HepG2 (cell line): ENCODE results near the gene AKT2. TPM values are rescaled to one million over a fixed set of nuclear protein-coding genes. Genes with fewer than 3 reads are reported as not detected.

Experiments
- MIXL1 ChIP-seq: IDR thresholded peaks from 2 replicates; pipeline ENCODE4 v1.6.1; 2016
- MLLT10 ChIP-seq: sonication (generic); formaldehyde crosslinking; IDR thresholded peaks from 2 replicates; pipeline ENCODE4 v1.4.0; 2020; ENCODE audit warnings: missing genetic modification reagents
- MYNN ChIP-seq: sonication (generic); formaldehyde crosslinking; IDR thresholded peaks from 2 replicates; pipeline ENCODE4 v1.4.0; 2020; ENCODE audit warnings: mild to moderate bottlenecking, low read depth, missing genetic modification reagents
- NR1H2 ChIP-seq: sonication (generic); formaldehyde crosslinking; IDR thresholded peaks from 2 replicates; pipeline ENCODE4 v1.8.1; 2022; ENCODE audit warnings: low read depth, missing genetic modification reagents, borderline replicate concordance
- PAX8 ChIP-seq: sonication (generic); formaldehyde crosslinking; IDR thresholded peaks from 2 replicates; pipeline ENCODE4 v1.8.0; 2022; ENCODE audit warnings: mild to moderate bottlenecking, missing genetic modification reagents, borderline replicate concordance
- RBAK ChIP-seq: sonication (generic); formaldehyde crosslinking; IDR thresholded peaks from 2 replicates; pipeline ENCODE4 v1.5.1; 2020; ENCODE audit warnings: mild to moderate bottlenecking, missing genetic modification reagents
- SALL2 ChIP-seq: sonication (generic); formaldehyde crosslinking; IDR thresholded peaks from 2 replicates; pipeline ENCODE4 v1.8.1; 2023; ENCODE audit warnings: mild to moderate bottlenecking, missing genetic modification reagents, inconsistent platforms
- ZNF256 ChIP-seq: sonication (generic); formaldehyde crosslinking; conservative IDR thresholded peaks from 2 replicates; pipeline ENCODE4 v1.4.0; 2020; ENCODE audit warnings: missing genetic modification reagents
- ZNF33A ChIP-seq: sonication (generic); formaldehyde crosslinking; IDR thresholded peaks from 2 replicates; pipeline ENCODE4 v1.5.1; 2020; ENCODE audit warnings: missing genetic modification reagents, mild to moderate bottlenecking, moderate library complexity, borderline replicate concordance
- polyA plus RNA-seq, 8 experiments: library from polyadenylated mRNA; depleted of rRNA in 3 of 8; stranded (reverse) in 7 of 8; unstranded in 1 of 8; fragments of >200 nt; fragmentation: Illumina TruSeq in 4 of 8; extraction: Trizol in 4 of 8; gene quantifications; 2 replicates each; pipeline versions ENCODE4 v1.2.1 to v1.2.3, GENCODE V29; 2011 to 2016; ENCODE audit warnings: low read depth in 4 of 8, missing spikeins in 1 of 8, mixed read lengths in 1 of 8; ENCODE audit not compliant: insufficient read depth in 1 of 8
- total RNA-seq, 5 experiments: library from RNA; depleted of rRNA; stranded (reverse); fragments of >200 nt; fragmentation: Illumina TruSeq; extraction: Trizol; gene quantifications; 2 replicates each; pipeline ENCODE4 v1.2.3, GENCODE V29; 2016; ENCODE audit warnings: low read depth in 1 of 5
- TF ChIP-seq, protein P1 (sequence below): sonication (generic); formaldehyde crosslinking; IDR thresholded peaks from 2 replicates; pipeline ENCODE4 v1.5.1; 2020; ENCODE audit warnings: missing genetic modification reagents, mild to moderate bottlenecking, borderline replicate concordance
- TF ChIP-seq, protein P2 (sequence below): sonication (generic); formaldehyde crosslinking; IDR thresholded peaks from 2 replicates; pipeline ENCODE4 v1.4.0; 2020; ENCODE audit warnings: mild to moderate bottlenecking, missing genetic modification reagents, borderline replicate concordance
- TF ChIP-seq, protein P3 (sequence below): sonication (generic); formaldehyde crosslinking; IDR thresholded peaks from 2 replicates; pipeline ENCODE4 v1.9.0; 2021; ENCODE audit warnings: missing genetic modification reagents, mild to moderate bottlenecking, borderline replicate concordance
- TF ChIP-seq, protein P4 (sequence below): sonication (generic); formaldehyde crosslinking; IDR thresholded peaks from 2 replicates; pipeline ENCODE4 v1.4.0; 2020; ENCODE audit warnings: missing genetic modification reagents, mild to moderate bottlenecking, borderline replicate concordance
- TF ChIP-seq, protein P5 (sequence below): IDR thresholded peaks from 2 replicates; pipeline ENCODE4 v1.6.1; 2016; ENCODE audit warnings: missing compliant biosample characterization, missing genetic modification reagents, borderline replicate concordance
- TF ChIP-seq, protein P6 (sequence below): sonication (generic); formaldehyde crosslinking; IDR thresholded peaks from 2 replicates; pipeline ENCODE4 v1.5.1; 2020; ENCODE audit warnings: missing genetic modification reagents, mild to moderate bottlenecking, borderline replicate concordance

Gene AKT2
- total and polyA plus RNA-seq, 2 of the 13 experiments (the other 11 are each of a cell fraction or from before 2014, with no cell fraction given) = 82.1 to 173 TPM

DNA sequence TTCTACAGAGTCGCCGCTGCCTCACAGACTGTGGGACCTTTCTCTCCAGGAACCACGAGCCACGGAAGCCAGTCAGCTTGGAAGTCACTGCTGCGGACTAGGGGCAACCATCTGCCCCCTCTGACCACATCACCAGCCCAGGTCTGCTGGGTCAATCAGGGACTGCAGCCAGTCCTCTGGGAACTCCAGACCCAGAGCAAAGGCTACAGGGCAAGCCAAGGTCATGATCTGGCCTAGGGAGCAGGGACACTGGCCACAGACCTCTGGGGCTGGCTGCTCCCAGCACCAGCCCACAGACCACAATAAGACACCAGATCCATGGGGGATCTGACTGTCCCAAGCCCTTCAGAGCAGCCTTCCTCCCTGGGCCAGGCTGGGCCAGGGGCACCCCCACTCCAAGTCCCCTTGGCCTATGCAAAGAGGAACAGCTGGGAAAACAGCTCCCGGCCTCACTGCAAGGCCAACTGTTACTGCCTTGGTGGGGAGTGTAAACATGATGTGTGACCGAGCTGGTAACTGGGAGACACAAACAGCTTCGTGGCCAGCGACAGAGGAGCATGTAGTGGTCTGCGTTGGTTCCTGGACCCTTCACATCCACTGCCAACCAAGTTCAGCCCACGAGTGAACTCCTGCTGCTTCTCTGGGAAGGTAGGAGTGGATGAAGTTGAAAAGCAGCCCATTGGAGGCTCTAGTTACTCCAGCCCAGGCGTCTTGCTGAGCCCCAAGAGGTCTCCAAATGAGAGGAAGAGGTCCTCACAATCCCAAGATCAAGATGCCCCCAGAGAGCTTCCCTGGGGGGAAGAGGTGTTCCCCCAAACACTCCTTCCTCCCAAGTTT, 1.5 kb downstream of the AKT2 start (continued):
- TF ChIP-seq, protein P1, sequence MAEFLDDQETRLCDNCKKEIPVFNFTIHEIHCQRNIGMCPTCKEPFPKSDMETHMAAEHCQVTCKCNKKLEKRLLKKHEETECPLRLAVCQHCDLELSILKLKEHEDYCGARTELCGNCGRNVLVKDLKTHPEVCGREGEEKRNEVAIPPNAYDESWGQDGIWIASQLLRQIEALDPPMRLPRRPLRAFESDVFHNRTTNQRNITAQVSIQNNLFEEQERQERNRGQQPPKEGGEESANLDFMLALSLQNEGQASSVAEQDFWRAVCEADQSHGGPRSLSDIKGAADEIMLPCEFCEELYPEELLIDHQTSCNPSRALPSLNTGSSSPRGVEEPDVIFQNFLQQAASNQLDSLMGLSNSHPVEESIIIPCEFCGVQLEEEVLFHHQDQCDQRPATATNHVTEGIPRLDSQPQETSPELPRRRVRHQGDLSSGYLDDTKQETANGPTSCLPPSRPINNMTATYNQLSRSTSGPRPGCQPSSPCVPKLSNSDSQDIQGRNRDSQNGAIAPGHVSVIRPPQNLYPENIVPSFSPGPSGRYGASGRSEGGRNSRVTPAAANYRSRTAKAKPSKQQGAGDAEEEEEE (CRISPR knock-in tag) = peak; percentile 30; the same call in 1 of the 2 replicates
- TF ChIP-seq, protein P2, sequence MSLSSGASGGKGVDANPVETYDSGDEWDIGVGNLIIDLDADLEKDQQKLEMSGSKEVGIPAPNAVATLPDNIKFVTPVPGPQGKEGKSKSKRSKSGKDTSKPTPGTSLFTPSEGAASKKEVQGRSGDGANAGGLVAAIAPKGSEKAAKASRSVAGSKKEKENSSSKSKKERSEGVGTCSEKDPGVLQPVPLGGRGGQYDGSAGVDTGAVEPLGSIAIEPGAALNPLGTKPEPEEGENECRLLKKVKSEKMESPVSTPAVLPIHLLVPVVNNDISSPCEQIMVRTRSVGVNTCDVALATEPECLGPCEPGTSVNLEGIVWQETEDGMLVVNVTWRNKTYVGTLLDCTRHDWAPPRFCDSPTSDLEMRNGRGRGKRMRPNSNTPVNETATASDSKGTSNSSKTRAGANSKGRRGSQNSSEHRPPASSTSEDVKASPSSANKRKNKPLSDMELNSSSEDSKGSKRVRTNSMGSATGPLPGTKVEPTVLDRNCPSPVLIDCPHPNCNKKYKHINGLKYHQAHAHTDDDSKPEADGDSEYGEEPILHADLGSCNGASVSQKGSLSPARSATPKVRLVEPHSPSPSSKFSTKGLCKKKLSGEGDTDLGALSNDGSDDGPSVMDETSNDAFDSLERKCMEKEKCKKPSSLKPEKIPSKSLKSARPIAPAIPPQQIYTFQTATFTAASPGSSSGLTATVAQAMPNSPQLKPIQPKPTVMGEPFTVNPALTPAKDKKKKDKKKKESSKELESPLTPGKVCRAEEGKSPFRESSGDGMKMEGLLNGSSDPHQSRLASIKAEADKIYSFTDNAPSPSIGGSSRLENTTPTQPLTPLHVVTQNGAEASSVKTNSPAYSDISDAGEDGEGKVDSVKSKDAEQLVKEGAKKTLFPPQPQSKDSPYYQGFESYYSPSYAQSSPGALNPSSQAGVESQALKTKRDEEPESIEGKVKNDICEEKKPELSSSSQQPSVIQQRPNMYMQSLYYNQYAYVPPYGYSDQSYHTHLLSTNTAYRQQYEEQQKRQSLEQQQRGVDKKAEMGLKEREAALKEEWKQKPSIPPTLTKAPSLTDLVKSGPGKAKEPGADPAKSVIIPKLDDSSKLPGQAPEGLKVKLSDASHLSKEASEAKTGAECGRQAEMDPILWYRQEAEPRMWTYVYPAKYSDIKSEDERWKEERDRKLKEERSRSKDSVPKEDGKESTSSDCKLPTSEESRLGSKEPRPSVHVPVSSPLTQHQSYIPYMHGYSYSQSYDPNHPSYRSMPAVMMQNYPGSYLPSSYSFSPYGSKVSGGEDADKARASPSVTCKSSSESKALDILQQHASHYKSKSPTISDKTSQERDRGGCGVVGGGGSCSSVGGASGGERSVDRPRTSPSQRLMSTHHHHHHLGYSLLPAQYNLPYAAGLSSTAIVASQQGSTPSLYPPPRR (CRISPR knock-in tag) = peak; percentile 55; the same call in 1 of the 2 replicates
- TF ChIP-seq ZNF256 (CRISPR knock-in tag) (no peak), MIXL1 (no peak), SALL2 (CRISPR knock-in tag) (no peak), ZNF33A (no peak), PAX8 (no peak; the same call in 1 of the 2 replicates), NR1H2 (CRISPR knock-in tag) (no peak), MLLT10 (CRISPR knock-in tag) (no peak), RBAK (CRISPR knock-in tag) (no peak), MYNN (CRISPR knock-in tag) (no peak)
- TF ChIP-seq, protein P3, sequence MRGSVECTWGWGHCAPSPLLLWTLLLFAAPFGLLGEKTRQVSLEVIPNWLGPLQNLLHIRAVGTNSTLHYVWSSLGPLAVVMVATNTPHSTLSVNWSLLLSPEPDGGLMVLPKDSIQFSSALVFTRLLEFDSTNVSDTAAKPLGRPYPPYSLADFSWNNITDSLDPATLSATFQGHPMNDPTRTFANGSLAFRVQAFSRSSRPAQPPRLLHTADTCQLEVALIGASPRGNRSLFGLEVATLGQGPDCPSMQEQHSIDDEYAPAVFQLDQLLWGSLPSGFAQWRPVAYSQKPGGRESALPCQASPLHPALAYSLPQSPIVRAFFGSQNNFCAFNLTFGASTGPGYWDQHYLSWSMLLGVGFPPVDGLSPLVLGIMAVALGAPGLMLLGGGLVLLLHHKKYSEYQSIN (CRISPR knock-in tag) = no peak
- TF ChIP-seq, protein P4, sequence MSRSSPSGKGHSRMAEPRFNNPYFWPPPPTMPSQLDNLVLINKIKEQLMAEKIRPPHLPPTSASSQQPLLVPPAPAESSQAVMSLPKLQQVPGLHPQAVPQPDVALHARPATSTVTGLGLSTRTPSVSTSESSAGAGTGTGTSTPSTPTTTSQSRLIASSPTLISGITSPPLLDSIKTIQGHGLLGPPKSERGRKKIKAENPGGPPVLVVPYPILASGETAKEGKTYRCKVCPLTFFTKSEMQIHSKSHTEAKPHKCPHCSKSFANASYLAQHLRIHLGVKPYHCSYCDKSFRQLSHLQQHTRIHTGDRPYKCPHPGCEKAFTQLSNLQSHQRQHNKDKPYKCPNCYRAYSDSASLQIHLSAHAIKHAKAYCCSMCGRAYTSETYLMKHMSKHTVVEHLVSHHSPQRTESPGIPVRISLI (CRISPR knock-in tag) = 0 out of 2 replicates have a peak, but pooled peaks have one; percentile 16
- TF ChIP-seq, protein P5, sequence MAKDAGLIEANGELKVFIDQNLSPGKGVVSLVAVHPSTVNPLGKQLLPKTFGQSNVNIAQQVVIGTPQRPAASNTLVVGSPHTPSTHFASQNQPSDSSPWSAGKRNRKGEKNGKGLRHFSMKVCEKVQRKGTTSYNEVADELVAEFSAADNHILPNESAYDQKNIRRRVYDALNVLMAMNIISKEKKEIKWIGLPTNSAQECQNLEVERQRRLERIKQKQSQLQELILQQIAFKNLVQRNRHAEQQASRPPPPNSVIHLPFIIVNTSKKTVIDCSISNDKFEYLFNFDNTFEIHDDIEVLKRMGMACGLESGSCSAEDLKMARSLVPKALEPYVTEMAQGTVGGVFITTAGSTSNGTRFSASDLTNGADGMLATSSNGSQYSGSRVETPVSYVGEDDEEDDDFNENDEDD = no peak
- TF ChIP-seq, protein P6, sequence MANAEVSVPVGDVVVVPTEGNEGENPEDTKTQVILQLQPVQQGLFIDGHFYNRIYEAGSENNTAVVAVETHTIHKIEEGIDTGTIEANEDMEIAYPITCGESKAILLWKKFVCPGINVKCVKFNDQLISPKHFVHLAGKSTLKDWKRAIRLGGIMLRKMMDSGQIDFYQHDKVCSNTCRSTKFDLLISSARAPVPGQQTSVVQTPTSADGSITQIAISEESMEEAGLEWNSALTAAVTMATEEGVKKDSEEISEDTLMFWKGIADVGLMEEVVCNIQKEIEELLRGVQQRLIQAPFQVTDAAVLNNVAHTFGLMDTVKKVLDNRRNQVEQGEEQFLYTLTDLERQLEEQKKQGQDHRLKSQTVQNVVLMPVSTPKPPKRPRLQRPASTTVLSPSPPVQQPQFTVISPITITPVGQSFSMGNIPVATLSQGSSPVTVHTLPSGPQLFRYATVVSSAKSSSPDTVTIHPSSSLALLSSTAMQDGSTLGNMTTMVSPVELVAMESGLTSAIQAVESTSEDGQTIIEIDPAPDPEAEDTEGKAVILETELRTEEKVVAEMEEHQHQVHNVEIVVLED = peak; percentile 29; the same call in 1 of the 2 replicates
